Stimulated activated naive B cell treated with anti-CD40 and anti-IgM and Interleukin-4, amounts not matched to agents 10 μg/mL and 1 μg/mL and 100 μg/mL, for 72 hours (primary cell): ENCODE results near the gene DAPK2.
A peak's percentile ranks its signal among the peaks of the same experiment; 100 is the strongest.

Experiments
- ATAC-seq, 2 donors: fragments of 150-1000 bp; cut with Tn5 transposase; replicated peaks; 2 replicates each; pipeline ENCODE4 v1.10.0; 2021; ENCODE audit warnings: moderate library complexity in 1 of 2
- DNase-seq: peaks from one replicate; pipeline ENCODE4 v3.0.0; 2021
- H3K27ac Mint-ChIP-seq: one replicate; pipeline ENCODE4 v1.8.0; 2022; ENCODE audit warnings: mild to moderate bottlenecking, mixed read lengths
- H3K27me3 Mint-ChIP-seq, 2 donors: one replicate each; pipeline ENCODE4 v1.8.0; 2022; ENCODE audit warnings: mixed read lengths in 2 of 2
- H3K36me3 Mint-ChIP-seq, 2 donors: one replicate each; pipeline ENCODE4 v1.8.0; 2022; ENCODE audit warnings: mixed read lengths in 2 of 2, mild to moderate bottlenecking in 1 of 2
- H3K4me1 Mint-ChIP-seq, 2 donors: one replicate each; pipeline ENCODE4 v1.8.0; 2022; ENCODE audit warnings: mixed read lengths in 2 of 2, mild to moderate bottlenecking in 1 of 2
- H3K4me3 Mint-ChIP-seq, 2 donors: one replicate each; pipeline ENCODE4 v1.8.0; 2022; ENCODE audit warnings: mild to moderate bottlenecking in 2 of 2, mixed read lengths in 2 of 2, moderate library complexity in 1 of 2
- H3K9me3 Mint-ChIP-seq, 2 donors: one replicate each; pipeline ENCODE4 v1.8.0; 2022; ENCODE audit warnings: mixed read lengths in 2 of 2, mild to moderate bottlenecking in 1 of 2

The DAPK2 gene

DNA sequence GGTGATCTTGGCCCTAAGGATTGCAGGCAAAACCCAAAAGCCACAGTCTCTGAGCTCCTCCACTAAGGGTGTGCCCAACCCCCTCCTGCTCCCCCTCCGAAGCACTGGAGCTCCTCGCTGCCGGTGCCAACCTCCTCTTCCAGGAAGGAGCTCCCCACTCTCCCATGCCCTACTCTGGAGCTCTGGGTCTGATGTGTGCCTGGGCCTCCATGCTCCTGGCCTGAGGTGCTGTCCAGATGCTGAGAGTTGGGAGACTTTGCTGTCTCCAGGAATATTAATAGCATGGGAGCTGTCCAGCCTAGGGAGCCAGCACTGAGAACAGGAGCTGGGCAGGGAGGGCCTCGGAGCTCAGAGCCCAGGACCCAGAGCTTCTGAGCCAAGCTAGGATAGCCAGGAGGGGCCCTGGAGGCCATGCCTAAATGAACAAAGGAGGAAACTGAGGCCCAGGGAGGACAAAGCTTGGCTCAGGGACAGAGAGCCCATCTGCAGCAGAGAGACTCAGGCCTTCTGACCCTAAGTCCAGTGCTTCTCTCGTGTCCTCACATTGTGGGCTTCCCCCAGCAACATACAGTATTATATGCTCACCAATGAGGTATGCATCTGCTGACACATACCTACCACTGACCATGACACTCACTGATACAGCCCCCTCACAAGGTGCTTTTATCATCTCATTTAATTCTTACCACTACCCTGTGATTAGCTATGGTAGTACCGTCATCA is 175.6 kb downstream of the DAPK2 start:
- ATAC-seq = peak; percentile 28 to 33
- peak overlapping the region; percentile 95 for H3K27ac Mint-ChIP-seq

GRCh38 chr15:63870043-63870394 is 176.3 kb downstream of the DAPK2 start:
- H3K9me3 Mint-ChIP-seq = peaks cover 2 to 4% of the 10 kb centered on the region in 2 donors
- peaks cover 40 to 57% of the 10 kb centered on the region in 2 donors for H3K4me1 Mint-ChIP-seq
- no peak for DNase-seq
- no peaks in the 10 kb centered on the region for H3K27me3 Mint-ChIP-seq
- peak overlapping the region; percentile 95 for H3K27ac Mint-ChIP-seq
- H3K36me3 Mint-ChIP-seq = peaks cover 16 to 24% of the 10 kb centered on the region in 2 donors
- ATAC-seq = peak; percentile 94 to 96
- peak overlapping the region; percentile 13 to 37 for H3K4me3 Mint-ChIP-seq

More for the DNA sequence above, 175.6 kb downstream of the DAPK2 start:
- Mint-ChIP-seq H3K4me1 (peaks cover 46 to 64% of the 10 kb centered on the region in 2 donors), H3K4me3 (peak overlapping the region in 1 of 2 donors; percentile 46), H3K9me3 (peaks cover 4% of the 10 kb centered on the region in 2 donors), H3K36me3 (peaks cover 21 to 29% of the 10 kb centered on the region in 2 donors), H3K27me3 (no peaks in the 10 kb centered on the region)
- DNase-seq = no peak

- Mint-ChIP-seq H3K4me1 (peaks cover 40 to 58% of the 10 kb centered on the region in 2 donors), H3K27ac (peak overlapping the region; percentile 90), H3K9me3 (peaks cover 2 to 4% of the 10 kb centered on the region in 2 donors), H3K4me3 (peak overlapping the region; percentile 13 to 37), H3K27me3 (no peaks in the 10 kb centered on the region), H3K36me3 (peaks cover 16 to 24% of the 10 kb centered on the region in 2 donors)
- ATAC-seq (no peak), DNase-seq (no peak)
These were observed 176.8 kb downstream of the DAPK2 start for GRCh38 chr15:63869371-63870042.

GRCh38 chr15:63864186-63864585 is 182.1 kb downstream of the DAPK2 start:
- Mint-ChIP-seq H3K4me1 (peaks cover 38 to 61% of the 10 kb centered on the region in 2 donors), H3K9me3 (peaks cover 0 to 2% of the 10 kb centered on the region in 2 donors), H3K27me3 (no peaks in the 10 kb centered on the region), H3K27ac (peak overlapping the region; percentile 52), H3K4me3 (no peak overlapping the region), H3K36me3 (peaks cover 6 to 8% of the 10 kb centered on the region in 2 donors)
- no peak for DNase-seq
- ATAC-seq = no peak

- Mint-ChIP-seq H3K4me3 (no peak overlapping the region), H3K36me3 (peaks cover 6 to 10% of the 10 kb centered on the region in 2 donors), H3K9me3 (peaks cover 0 to 2% of the 10 kb centered on the region in 2 donors), H3K27me3 (no peaks in the 10 kb centered on the region), H3K27ac (peak overlapping the region; percentile 16), H3K4me1 (peaks cover 41 to 72% of the 10 kb centered on the region in 2 donors)
- DNase-seq (no peak), ATAC-seq (no peak)
These were observed 184.3 kb downstream of the DAPK2 start for GRCh38 chr15:63861946-63862517.

- Mint-ChIP-seq H3K4me1 (peaks cover 41 to 71% of the 10 kb centered on the region in 2 donors), H3K36me3 (peaks cover 5 to 6% of the 10 kb centered on the region in 2 donors), H3K27ac (peak overlapping the region; percentile 87), H3K9me3 (peaks cover 0 to 2% of the 10 kb centered on the region in 2 donors), H3K4me3 (peak overlapping the region; percentile 7 to 13), H3K27me3 (no peaks in the 10 kb centered on the region)
- DNase-seq (no peak), ATAC-seq (peak; percentile 8 to 11)
These were observed 185.7 kb downstream of the DAPK2 start for GRCh38 chr15:63860555-63860954.

GRCh38 chr15:63860155-63860554 is 186.1 kb downstream of the DAPK2 start:
- H3K9me3 Mint-ChIP-seq = peaks cover 0 to 2% of the 10 kb centered on the region in 2 donors
- peak overlapping the region; percentile 7 to 13 for H3K4me3 Mint-ChIP-seq
- H3K36me3 Mint-ChIP-seq = peaks cover 5 to 6% of the 10 kb centered on the region in 2 donors
- no peaks in the 10 kb centered on the region for H3K27me3 Mint-ChIP-seq
- DNase-seq (peak; percentile 55), ATAC-seq (peak; percentile 90 to 94)
- peak overlapping the region; percentile 87 for H3K27ac Mint-ChIP-seq
- peaks cover 41 to 75% of the 10 kb centered on the region in 2 donors for H3K4me1 Mint-ChIP-seq

- H3K27me3 Mint-ChIP-seq = no peaks in the 10 kb centered on the region
- DNase-seq = no peak
- H3K27ac Mint-ChIP-seq = peak overlapping the region; percentile 92
- peaks cover under 1 to 3% of the 10 kb centered on the region in 2 donors for H3K36me3 Mint-ChIP-seq
- H3K4me3 Mint-ChIP-seq = no peak overlapping the region
- H3K4me1 Mint-ChIP-seq = peaks cover 35 to 70% of the 10 kb centered on the region in 2 donors
- peak; percentile 22 to 50 for ATAC-seq
- no peaks in the 10 kb centered on the region for H3K9me3 Mint-ChIP-seq
These were observed 187.4 kb downstream of the DAPK2 start for GRCh38 chr15:63858881-63859280.

GRCh38 chr15:63858448-63858847 is 187.8 kb downstream of the DAPK2 start:
- H3K9me3 Mint-ChIP-seq = no peaks in the 10 kb centered on the region
- no peaks in the 10 kb centered on the region for H3K27me3 Mint-ChIP-seq
- H3K36me3 Mint-ChIP-seq = peaks cover 0 to 3% of the 10 kb centered on the region in 2 donors
- H3K4me1 Mint-ChIP-seq = peaks cover 35 to 69% of the 10 kb centered on the region in 2 donors
- no peak overlapping the region for H3K4me3 Mint-ChIP-seq
- ATAC-seq = peak in 1 of 2 donors; percentile 16
- DNase-seq = no peak
- H3K27ac Mint-ChIP-seq = peak overlapping the region; percentile 92

DNA sequence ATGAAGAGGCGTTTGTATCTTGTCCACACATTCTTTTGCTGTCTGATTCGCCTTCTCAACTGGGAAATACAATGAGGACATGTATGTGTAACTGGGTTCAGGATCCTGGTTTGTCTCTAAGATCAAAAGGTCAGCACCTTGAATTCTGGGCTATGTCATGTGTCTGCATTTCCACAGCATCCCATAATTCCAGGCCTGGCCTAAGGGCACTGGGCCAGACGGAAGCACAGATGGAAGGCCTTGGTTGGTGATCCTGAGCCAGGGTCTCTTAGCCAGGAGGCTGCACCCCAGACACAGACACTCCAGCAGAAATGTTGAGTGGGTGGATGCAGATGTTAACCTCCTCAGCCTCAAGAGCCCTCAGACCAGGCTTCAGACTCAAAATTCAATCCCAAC is 188.8 kb downstream of the DAPK2 start:
- Mint-ChIP-seq H3K4me3 (no peak overlapping the region), H3K27ac (no peak overlapping the region), H3K36me3 (peaks cover 0 to 4% of the 10 kb centered on the region in 2 donors), H3K9me3 (no peaks in the 10 kb centered on the region), H3K4me1 (peaks cover 33 to 66% of the 10 kb centered on the region in 2 donors), H3K27me3 (no peaks in the 10 kb centered on the region)
- DNase-seq (no peak), ATAC-seq (no peak)
